Right lobe of liver (tissue), 6 donors: Measurements from ENCODE around the gene WDR49. TPM values are rescaled to one million over a fixed set of nuclear protein-coding genes. Genes with fewer than 3 reads are reported as not detected.
A peak's percentile ranks its signal among the peaks of the same experiment; 100 is the strongest.

ENCODE experiments used
- ATAC-seq, 4 donors: fragments of 200-7000 bp; cut with Tn5 transposase; one replicate each; pipeline ENCODE4 v1.9.1; 2020; ENCODE audit warnings: mild to moderate bottlenecking in 4 of 4, moderate library complexity in 4 of 4
- DNase-seq, 3 donors: peaks; one replicate each; pipeline ENCODE4 v3.0.0-alpha.2; 2020
- H3K27ac ChIP-seq, 3 donors: fragments of 200-600 bp; one replicate each; pipeline ENCODE4 v1.8.0; 2022
- H3K27me3 ChIP-seq, 2 donors: fragments of 200-600 bp; one replicate each; pipeline ENCODE4 v1.8.0; 2022
- H3K36me3 ChIP-seq, 4 donors: fragments of 200-600 bp; sonication (generic) in 1 of 4; one replicate each; pipeline versions ENCODE4 v1.5.1 to v1.8.0; 2017 to 2022; ENCODE audit warnings: control low read depth in 1 of 4
- H3K4me1 ChIP-seq, 4 donors: fragments of 200-600 bp; sonication (generic) in 1 of 4; one replicate each; pipeline versions ENCODE4 v1.5.1 to v1.8.0; 2017 to 2022; ENCODE audit warnings: control low read depth in 1 of 4
- H3K4me3 ChIP-seq, 3 donors: fragments of 200-600 bp; one replicate each; pipeline ENCODE4 v1.8.0; 2022
- H3K9me3 ChIP-seq, 4 donors: fragments of 200-600 bp; sonication (generic) in 1 of 4; one replicate each; pipeline versions ENCODE4 v1.5.1 to v1.8.0; 2017 to 2022; ENCODE audit warnings: control low read depth in 1 of 4
- CTCF ChIP-seq, 4 donors: fragments of 200-600 bp in 3 of 4; fragments of 450-650 bp in 1 of 4; IDR thresholded peaks; one replicate each; pipeline versions ENCODE4 v1.5.1 to v1.8.0; 2016 to 2022; ENCODE audit warnings: antibody characterized with exemption in 4 of 4, mild to moderate bottlenecking in 2 of 4
- POLR2A ChIP-seq: fragments of 450-650 bp; IDR thresholded peaks from one replicate; pipeline ENCODE4 v1.6.1; 2017; ENCODE audit warnings: antibody characterized with exemption, mild to moderate bottlenecking
- WGBS: methylation state at CpG from one replicate; pipeline ENCODE4 v1.1.6; 2018; ENCODE audit warnings: low coverage, low lambda C conversion rate; ENCODE audit not compliant: insufficient coverage; ENCODE audit errors: missing lambda C conversion rate; 5-methylcytosine and 5-hydroxymethylcytosine counted together
- intact Hi-C, 2 donors: fragments of 100-400 bp; cut with DNase I; formaldehyde crosslinking; loops; one replicate each; pipeline versions ENCODE4 v1.11.2 to v1.14.1; 2022
- total RNA-seq, 6 experiments: library from RNA; depleted of rRNA in 2 of 6; stranded (reverse); fragments of >200 nt in 2 of 6; fragmentation: NEBNext Ultra II Directional in 3 of 6; extraction: Animal tissue kit (Norgen Biotek cat#: 25700) in 3 of 6; gene quantifications; one replicate each; pipeline versions ENCODE4 v1.1.0 to v1.2.4, GENCODE V29; 2016 to 2023
- donor health status: DM: no; HTN: yes; CAD: no.
- donor health status: DM: no; HTN: no; CAD: no.
- donor health status: DM: no; HTN: no; CAD: no.
- donor health status: DM: no; HTN: yes; CAD: no.
- donor health status: DM: no; HTN: yes; CAD: no.

Gene WDR49
- total RNA-seq, 6 experiments from 2014 or later = 0.16 TPM; not detected in 5

DNA sequence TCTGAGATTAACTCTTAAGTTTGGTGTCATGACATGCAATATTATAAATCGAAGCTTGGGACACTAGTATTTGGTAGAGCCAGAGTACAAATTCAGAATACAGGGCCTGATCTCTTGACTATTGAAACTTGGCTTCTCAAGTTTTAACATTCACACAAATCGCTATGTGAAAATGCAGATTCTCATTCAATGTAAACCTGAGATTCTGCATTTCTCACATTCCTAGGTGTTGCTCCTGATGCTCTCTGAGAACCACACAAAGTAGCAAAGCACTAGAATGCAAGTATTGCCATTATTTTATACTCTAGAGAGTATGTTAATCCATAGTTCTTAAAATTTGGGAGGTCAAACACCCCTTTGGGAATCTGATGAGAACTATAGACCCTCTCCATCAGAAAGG lies 47.9 kb downstream of the WDR49 start:
- 42% methylated on average over 2 of the region's 2 CpGs for WGBS
- H3K9me3 ChIP-seq = no peaks in the 10 kb centered on the region

DNA sequence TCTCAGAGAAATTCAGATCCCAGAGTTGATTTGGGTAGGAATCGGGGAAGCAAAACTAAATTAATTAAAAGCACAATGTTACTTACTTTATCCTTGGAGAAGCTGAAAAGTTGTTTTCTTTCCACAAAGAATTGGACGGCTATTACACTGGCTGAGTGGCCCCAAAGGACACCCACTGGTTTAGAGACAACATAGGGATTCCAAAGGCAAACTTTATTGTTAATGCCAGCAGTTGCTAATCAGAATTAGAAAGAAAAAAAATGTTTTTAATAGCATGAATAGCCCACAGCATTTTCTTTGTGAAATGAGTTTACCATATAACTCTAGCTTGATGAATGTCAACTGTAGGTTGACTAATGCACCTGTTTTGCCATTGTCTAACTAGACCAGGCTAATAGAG lies 51.7 kb downstream of the WDR49 start:
- DNase-seq (no peak), ATAC-seq (no peak)
- intact Hi-C loops = no loop called here
- no peak overlapping the region for H3K27ac ChIP-seq
- no peaks in the 10 kb centered on the region for H3K9me3 ChIP-seq
- WGBS = 45% methylated on average over 2 of the region's 2 CpGs
- no peaks in the 10 kb centered on the region for H3K36me3 ChIP-seq
- no peaks in the 10 kb centered on the region for H3K4me1 ChIP-seq
- H3K27me3 ChIP-seq = no peaks in the 10 kb centered on the region
- TF ChIP-seq CTCF (IDR thresholded peaks at IDR 0.05) (no peak), POLR2A (no peak)
- no peak overlapping the region for H3K4me3 ChIP-seq

More for the DNA sequence above, 47.9 kb downstream of the WDR49 start:
- Histone ChIP-seq H3K4me1 (no peaks in the 10 kb centered on the region), H3K4me3 (no peak overlapping the region), H3K27ac (no peak overlapping the region), H3K36me3 (no peaks in the 10 kb centered on the region), H3K27me3 (no peaks in the 10 kb centered on the region)
- intact Hi-C loops = no loop called here
- ATAC-seq (no peak), DNase-seq (no peak)
- TF ChIP-seq POLR2A (no peak), CTCF (IDR thresholded peaks at IDR 0.05) (no peak)

DNA sequence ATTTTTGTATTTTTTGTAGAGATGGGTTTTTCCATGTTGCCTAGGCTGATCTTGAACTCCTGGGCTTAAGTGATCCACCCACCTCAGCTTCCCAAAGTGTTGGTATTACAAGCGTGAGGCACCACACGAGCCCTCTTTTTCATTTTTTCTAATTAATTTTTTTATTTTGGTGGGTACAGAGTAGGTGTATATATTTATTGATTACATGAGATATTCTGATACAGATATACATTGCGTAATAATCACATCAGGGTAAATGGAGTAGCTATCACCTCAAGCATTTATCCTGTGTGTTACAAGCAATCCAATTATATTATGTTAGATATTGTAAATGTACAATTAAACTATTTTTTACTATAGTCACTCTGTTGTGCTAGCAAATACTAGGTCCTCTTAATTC lies 66.1 kb downstream of the WDR49 start:
- intact Hi-C loops = no loop called here
- Histone ChIP-seq H3K4me1 (no peaks in the 10 kb centered on the region), H3K27ac (no peak overlapping the region), H3K27me3 (no peaks in the 10 kb centered on the region), H3K36me3 (no peaks in the 10 kb centered on the region), H3K4me3 (no peak overlapping the region), H3K9me3 (no peaks in the 10 kb centered on the region)
- TF ChIP-seq POLR2A (no peak), CTCF (IDR thresholded peaks at IDR 0.05) (no peak)
- DNase-seq (no peak), ATAC-seq (no peak)
- WGBS = 68% methylated on average over 3 of the region's 3 CpGs

GRCh38 chr3:167575000-167575600 lies 78.6 kb downstream of the WDR49 start:
- Histone ChIP-seq H3K4me1 (no peaks in the 10 kb centered on the region), H3K27me3 (no peaks in the 10 kb centered on the region), H3K27ac (no peak overlapping the region), H3K9me3 (no peaks in the 10 kb centered on the region), H3K36me3 (no peaks in the 10 kb centered on the region), H3K4me3 (no peak overlapping the region)
- no peak for TF ChIP-seq POLR2A
- TF ChIP-seq CTCF (IDR thresholded peaks at IDR 0.05) = no peak
- DNase-seq = no peak
- WGBS = 75% methylated on average over 3 of the region's 7 CpGs
- intact Hi-C loops = no loop called here
- peak in 1 of 4 donors; percentile 24 for ATAC-seq

- intact Hi-C loops = no loop called here
- TF ChIP-seq POLR2A (no peak), CTCF (IDR thresholded peaks at IDR 0.05) (no peak)
- Histone ChIP-seq H3K9me3 (no peaks in the 10 kb centered on the region), H3K4me1 (no peaks in the 10 kb centered on the region), H3K36me3 (no peaks in the 10 kb centered on the region), H3K27me3 (no peaks in the 10 kb centered on the region), H3K4me3 (no peak overlapping the region), H3K27ac (no peak overlapping the region)
- DNase-seq = no peak
- ATAC-seq = no peak
- 42% methylated on average over 2 of the region's 2 CpGs for WGBS
Measured at GRCh38 chr3:167572991-167573390, 80.8 kb downstream of the WDR49 start.
